Right cardiac atrium (tissue), 5 donors: ENCODE data around the gene DIP2B. TPM values are rescaled to one million over a fixed set of nuclear protein-coding genes. Genes with fewer than 3 reads are reported as not detected.
"Not testable (repeated sequence)": the region's sequence is repeated elsewhere in the genome, so short reads cannot be mapped to it uniquely, and the experiment has no call there.

Experiments
- ATAC-seq, 2 donors: fragments of 200-7000 bp; cut with Tn5 transposase; one replicate each; pipeline versions ENCODE4 v1.8.0 to v1.9.1; 2020; ENCODE audit warnings: moderate library complexity in 2 of 2, mild to moderate bottlenecking in 1 of 2
- DNase-seq, 3 donors: peaks; one replicate each; pipeline ENCODE4 v3.0.0-alpha.2; 2020
- H3K27ac ChIP-seq: one replicate; pipeline ENCODE4 v1.5.1; 2013; ENCODE audit warnings: mild to moderate bottlenecking, low read length, control low read depth, moderate library complexity
- H3K27me3 ChIP-seq: one replicate; pipeline ENCODE4 v1.6.1; 2013; ENCODE audit not compliant: control insufficient read depth, insufficient read depth
- H3K4me1 ChIP-seq: one replicate; pipeline ENCODE4 v1.6.1; 2013; ENCODE audit warnings: low read length; ENCODE audit not compliant: control insufficient read depth, insufficient read depth
- H3K4me3 ChIP-seq: one replicate; pipeline ENCODE4 v1.5.1; 2013; ENCODE audit warnings: low read length, control low read depth
- H3K9me3 ChIP-seq: one replicate; pipeline ENCODE4 v1.6.1; 2013; ENCODE audit warnings: low read length; ENCODE audit not compliant: control insufficient read depth
- WGBS: extraction: QIAGEN DNeasy Blood & Tissue Kit; methylation state at CpG from one replicate; pipeline ENCODE4 v1.1.7; 2013; 5-methylcytosine and 5-hydroxymethylcytosine counted together
- intact Hi-C, 4 donors: fragments of 100-400 bp; cut with DNase I; formaldehyde crosslinking; loops; one replicate each; pipeline versions ENCODE4 v1.11.0 to v1.14.0; 2022 to 2023
- polyA plus RNA-seq: library from polyadenylated mRNA; stranded (reverse); fragments of 200-250 nt; gene quantifications from one replicate; pipeline ENCODE4 v1.2.3, GENCODE V29; 2013
- total RNA-seq, 4 donors: library from RNA; stranded (reverse); fragmentation: NEBNext Ultra II Directional; extraction: Animal tissue kit (Norgen Biotek cat#: 25700); gene quantifications; one replicate each; pipeline ENCODE4 v1.2.1, GENCODE V29; 2021
- donor health status: healthy with polysubstance abuse.
- donor health status: DM: no; HTN: yes; CAD: no.
- donor health status: DM: no; HTN: no; CAD: no.
- donor health status: DM: no; HTN: yes; CAD: no; lungs with severe emphysema.
- donor health status: DM: yes; HTN: yes; CAD: no.

Gene DIP2B
- total and polyA plus RNA-seq, 5 donors = 3.8 to 16.8 (median 11.8) TPM

- DNase-seq = no peak
- Histone ChIP-seq H3K4me1 (no peaks in the 10 kb centered on the region), H3K27ac (no peak overlapping the region), H3K4me3 (no peak overlapping the region), H3K9me3 (no peaks in the 10 kb centered on the region), H3K27me3 (no peaks in the 10 kb centered on the region)
- peak; percentile 89 to 97 for ATAC-seq
- intact Hi-C loops = no loop called here
- 65% methylated on average over 9 of the region's 9 CpGs for WGBS
Measured at GRCh38 chr12:50550530-50551223, 45.9 kb downstream of the DIP2B start.

DNA sequence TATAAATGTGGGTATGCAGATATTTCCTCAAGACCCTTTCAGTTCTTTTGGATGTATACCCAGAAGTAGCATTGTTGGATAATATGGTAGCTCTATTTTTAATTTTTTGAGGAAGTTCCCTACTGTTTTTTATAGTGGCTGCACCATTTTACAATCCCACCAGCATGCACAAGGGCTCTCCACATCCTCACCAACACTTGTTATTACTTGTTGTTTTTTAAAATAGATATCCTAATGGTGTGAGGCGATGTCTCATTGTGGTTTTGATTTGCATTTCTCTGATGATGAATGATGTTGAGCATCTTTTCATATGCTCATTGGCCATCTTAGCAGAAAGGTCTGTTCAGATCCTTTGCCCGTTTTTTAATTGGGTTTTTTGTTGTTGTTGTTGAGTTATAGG, 47.1 kb downstream of the DIP2B start:
- H3K9me3 ChIP-seq = no peaks in the 10 kb centered on the region
- no peak for ATAC-seq
- intact Hi-C loops = no loop called here
- WGBS = 97% methylated on average over 2 of the region's 2 CpGs
- no peak overlapping the region for H3K4me3 ChIP-seq
- no peaks in the 10 kb centered on the region for H3K27me3 ChIP-seq
- no peaks in the 10 kb centered on the region for H3K4me1 ChIP-seq
- no peak overlapping the region for H3K27ac ChIP-seq
- DNase-seq = no peak

DNA sequence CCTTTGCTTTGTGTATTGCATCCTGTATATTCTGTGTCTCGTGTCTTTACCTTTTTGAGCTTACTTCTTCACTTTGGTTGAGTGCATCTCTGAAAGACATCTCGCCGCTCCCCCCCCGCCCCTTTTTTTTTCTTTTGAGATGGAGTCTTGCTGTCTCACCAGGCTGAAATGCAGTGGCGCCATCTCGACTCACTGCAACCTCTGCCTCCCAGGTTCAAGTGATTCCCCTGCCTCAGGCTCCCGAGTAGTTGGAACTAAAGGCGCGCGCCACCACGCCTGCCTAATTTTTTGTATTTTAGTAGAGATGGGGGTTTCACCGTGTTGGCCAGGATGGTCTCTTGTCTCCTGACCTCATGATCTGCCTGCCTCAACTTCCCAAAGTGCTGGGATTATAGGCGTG, 49.9 kb downstream of the DIP2B start:
- DNase-seq (no peak), ATAC-seq (no peak)
- Histone ChIP-seq H3K27me3 (no peaks in the 10 kb centered on the region), H3K27ac (no peak overlapping the region), H3K4me3 (no peak overlapping the region), H3K9me3 (no peaks in the 10 kb centered on the region), H3K4me1 (no peaks in the 10 kb centered on the region)
- intact Hi-C loops = no loop called here
- 96% methylated on average over 13 of the region's 13 CpGs for WGBS

GRCh38 chr12:50555471-50555885, 50.7 kb downstream of the DIP2B start:
- DNase-seq = no peak
- Histone ChIP-seq H3K9me3 (no peaks in the 10 kb centered on the region), H3K27ac (no peak overlapping the region), H3K4me3 (no peak overlapping the region), H3K4me1 (no peaks in the 10 kb centered on the region), H3K27me3 (no peaks in the 10 kb centered on the region)
- no peak for ATAC-seq
- WGBS = 62% methylated on average over 4 of the region's 4 CpGs
- intact Hi-C loops = no loop called here

GRCh38 chr12:50556273-50556672, 51.5 kb downstream of the DIP2B start:
- H3K27ac ChIP-seq = no peak overlapping the region
- intact Hi-C loops = no loop called here
- no peak for DNase-seq
- no peaks in the 10 kb centered on the region for H3K9me3 ChIP-seq
- H3K27me3 ChIP-seq = no peaks in the 10 kb centered on the region
- no peak for ATAC-seq
- no peak overlapping the region for H3K4me3 ChIP-seq
- H3K4me1 ChIP-seq = no peaks in the 10 kb centered on the region
- 95% methylated on average over 11 of the region's 11 CpGs for WGBS

- intact Hi-C loops = not testable (repeated sequence)
Measured at GRCh38 chr12:50556796-50557195, 52.0 kb downstream of the DIP2B start.

DNA sequence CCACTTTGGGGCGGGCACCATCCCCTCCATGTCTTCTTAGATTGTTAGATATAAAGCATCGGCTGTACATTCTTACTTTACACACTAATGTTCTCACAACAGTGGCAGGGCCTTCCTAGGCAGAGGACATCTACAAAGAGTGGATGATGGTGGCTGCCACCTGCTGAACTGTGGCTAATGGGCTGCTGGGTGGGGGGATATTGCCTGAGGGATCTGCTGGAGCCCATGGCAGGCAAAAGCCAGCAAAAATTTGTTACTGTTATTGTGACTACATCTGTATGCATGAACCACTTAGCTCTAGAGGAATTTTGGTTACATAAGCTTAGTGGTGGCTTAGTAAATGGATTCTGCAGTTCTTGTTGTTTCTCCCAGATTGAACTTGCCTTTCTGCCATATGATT, 52.6 kb downstream of the DIP2B start:
- Histone ChIP-seq H3K27me3 (no peaks in the 10 kb centered on the region), H3K9me3 (no peaks in the 10 kb centered on the region), H3K27ac (no peak overlapping the region), H3K4me1 (no peaks in the 10 kb centered on the region), H3K4me3 (no peak overlapping the region)
- DNase-seq (no peak), ATAC-seq (no peak)
- intact Hi-C loops = no loop called here
- WGBS = 99% methylated on average over 2 of the region's 2 CpGs

More at GRCh38 chr12:50556796-50557195, 52.0 kb downstream of the DIP2B start:
- DNase-seq, H3K9me3 ChIP-seq, ATAC-seq, H3K27me3 ChIP-seq, H3K27ac ChIP-seq, H3K4me3 ChIP-seq, H3K4me1 ChIP-seq: not testable (repeated sequence)
- WGBS = 93% methylated on average over 7 of the region's 7 CpGs

- DNase-seq (no peak), ATAC-seq (no peak)
- 54% methylated on average over 1 of the region's 1 CpG for WGBS
- Histone ChIP-seq H3K27me3 (no peaks in the 10 kb centered on the region), H3K4me3 (no peak overlapping the region), H3K27ac (no peak overlapping the region), H3K4me1 (no peaks in the 10 kb centered on the region), H3K9me3 (no peaks in the 10 kb centered on the region)
- intact Hi-C loops = no loop called here
Measured at GRCh38 chr12:50558970-50559369, 54.2 kb downstream of the DIP2B start.

DNA sequence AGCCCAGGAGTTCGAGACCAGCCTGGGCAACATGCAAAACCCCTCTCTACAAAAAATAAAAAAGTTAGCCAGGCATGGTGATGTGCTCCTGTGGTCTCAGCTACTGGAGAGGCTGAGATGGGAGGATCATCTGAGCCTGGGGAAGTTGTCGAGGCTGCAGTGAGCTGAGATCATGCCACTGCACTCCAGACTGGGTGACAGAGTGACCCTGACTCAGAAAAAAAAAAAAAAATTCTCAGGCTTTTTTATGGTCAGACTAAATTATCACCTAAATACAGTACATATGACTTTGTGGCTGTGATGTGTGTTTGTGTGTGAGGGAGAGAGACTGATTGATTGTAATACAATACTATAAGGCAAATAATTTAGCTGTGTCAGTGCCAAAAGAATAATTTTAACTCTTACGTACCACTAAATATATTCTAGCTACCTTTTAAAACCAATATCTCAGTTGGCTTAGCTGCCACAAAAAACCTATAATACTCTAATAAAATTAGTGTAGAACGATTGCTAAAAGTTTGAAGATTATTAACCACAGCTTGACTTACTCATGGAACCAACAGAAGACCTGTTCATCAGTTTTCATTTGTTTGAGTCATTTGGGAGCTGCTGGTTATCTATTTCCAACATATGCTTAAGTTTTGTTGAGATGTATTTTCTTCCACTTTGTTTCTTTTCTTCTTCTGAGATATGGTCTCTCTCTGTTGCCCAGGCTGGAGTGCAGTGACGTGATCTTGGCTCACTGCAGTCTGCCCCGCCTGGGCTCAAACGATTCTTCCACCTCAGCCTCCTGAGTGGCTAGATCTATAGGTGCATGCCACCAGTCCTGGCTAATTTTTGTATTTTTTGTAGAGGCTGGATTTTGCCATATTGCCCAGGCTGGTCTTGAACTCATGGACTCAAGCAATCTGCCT, 58.0 kb downstream of the DIP2B start:
- no peak overlapping the region for H3K27ac ChIP-seq
- peaks cover 2% of the 10 kb centered on the region for H3K4me1 ChIP-seq
- ATAC-seq (no peak), DNase-seq (no peak)
- H3K9me3 ChIP-seq = no peaks in the 10 kb centered on the region
- intact Hi-C loops = no loop called here
- no peaks in the 10 kb centered on the region for H3K27me3 ChIP-seq
- no peak overlapping the region for H3K4me3 ChIP-seq
- 84% methylated on average over 7 of the region's 7 CpGs for WGBS

- no peak overlapping the region for H3K27ac ChIP-seq
- no peaks in the 10 kb centered on the region for H3K27me3 ChIP-seq
- H3K9me3 ChIP-seq = no peaks in the 10 kb centered on the region
- no peak overlapping the region for H3K4me3 ChIP-seq
- no peak for DNase-seq
- intact Hi-C loops = no loop called here
- WGBS = 100% methylated on average over 1 of the region's 1 CpG
- ATAC-seq = no peak
- peaks cover 6% of the 10 kb centered on the region for H3K4me1 ChIP-seq
Measured at GRCh38 chr12:50563434-50563787, 58.6 kb downstream of the DIP2B start.

- peaks cover 8% of the 10 kb centered on the region for H3K4me1 ChIP-seq
- H3K27ac ChIP-seq = no peak overlapping the region
- no peaks in the 10 kb centered on the region for H3K27me3 ChIP-seq
- DNase-seq (no peak), ATAC-seq (no peak)
- H3K9me3 ChIP-seq = no peaks in the 10 kb centered on the region
- H3K4me3 ChIP-seq = no peak overlapping the region
- 49% methylated on average over 4 of the region's 4 CpGs for WGBS
- intact Hi-C loops = no loop called here
Measured at GRCh38 chr12:50564237-50564947, 59.6 kb downstream of the DIP2B start.
